RWPE2 (cell line): ENCODE results near the gene PCSK1.
A peak's percentile ranks its signal among the peaks of the same experiment; 100 is the strongest.

ENCODE experiments used
- ATAC-seq: fragments of 200-7000 bp; cut with Tn5 transposase; 3 replicates; pipeline ENCODE4 v1.9.1; 2021; ENCODE audit warnings: low read depth
- DNase-seq: peaks from one replicate; pipeline ENCODE4 v3.0.0-alpha.2; 2020; ENCODE audit warnings: low spot score
- H3K27ac ChIP-seq: fragments of 450-650 bp; 2 replicates; pipeline ENCODE4 v1.5.1; 2017; ENCODE audit warnings: mild to moderate bottlenecking; ENCODE audit not compliant: poor library complexity, severe bottlenecking
- H3K27me3 ChIP-seq: fragments of 250-450 bp; sonication (Bioruptor Pico); 2 replicates; pipeline ENCODE4 v1.5.1; 2021; ENCODE audit warnings: mild to moderate bottlenecking, moderate library complexity; ENCODE audit not compliant: insufficient read depth, poor library complexity, severe bottlenecking
- H3K36me3 ChIP-seq: fragments of 250-450 bp; sonication (Bioruptor Pico); 2 replicates; pipeline ENCODE4 v1.5.1; 2020; ENCODE audit warnings: low read depth, mild to moderate bottlenecking, moderate library complexity
- H3K4me1 ChIP-seq: fragments of 250-450 bp; sonication (Bioruptor Pico); 2 replicates; pipeline ENCODE4 v1.5.1; 2021; ENCODE audit warnings: mild to moderate bottlenecking, moderate library complexity; ENCODE audit not compliant: insufficient read depth, poor library complexity, severe bottlenecking
- H3K4me3 ChIP-seq: fragments of 250-450 bp; sonication (Bioruptor Pico); 2 replicates; pipeline ENCODE4 v1.5.1; 2021; ENCODE audit warnings: mild to moderate bottlenecking, moderate library complexity; ENCODE audit not compliant: severe bottlenecking
- H3K9me3 ChIP-seq: fragments of 250-450 bp; sonication (Bioruptor Pico); 2 replicates; pipeline ENCODE4 v1.5.1; 2021; ENCODE audit warnings: mild to moderate bottlenecking, moderate library complexity; ENCODE audit not compliant: severe bottlenecking
- TF ChIP-seq, protein P1 (sequence below): fragments of 450-650 bp; IDR thresholded peaks from one replicate; pipeline ENCODE4 v1.5.1; 2017; ENCODE audit warnings: mild to moderate bottlenecking, moderate library complexity; ENCODE audit not compliant: poor library complexity, severe bottlenecking

PCSK1 gene

DNA sequence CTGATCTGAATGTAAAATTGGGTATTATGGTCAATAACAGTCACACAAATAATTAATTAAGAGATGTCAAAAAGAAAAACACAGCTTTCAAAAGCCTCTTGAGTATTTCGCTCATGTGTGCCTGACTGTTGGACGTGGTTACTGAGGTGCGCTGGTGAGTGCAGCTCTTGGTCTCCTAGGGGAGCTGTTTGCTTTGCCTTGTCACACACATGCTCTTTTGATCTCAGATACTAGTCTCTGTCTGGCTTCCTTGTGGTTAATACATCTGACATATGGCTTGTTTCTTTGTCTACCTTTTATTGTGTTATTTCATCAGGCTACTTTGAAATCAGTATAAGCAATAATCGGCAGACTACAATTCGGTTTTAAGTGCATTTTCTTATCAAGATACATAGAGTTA lies 51.5 kb downstream of the PCSK1 start:
- TF ChIP-seq, protein P1, sequence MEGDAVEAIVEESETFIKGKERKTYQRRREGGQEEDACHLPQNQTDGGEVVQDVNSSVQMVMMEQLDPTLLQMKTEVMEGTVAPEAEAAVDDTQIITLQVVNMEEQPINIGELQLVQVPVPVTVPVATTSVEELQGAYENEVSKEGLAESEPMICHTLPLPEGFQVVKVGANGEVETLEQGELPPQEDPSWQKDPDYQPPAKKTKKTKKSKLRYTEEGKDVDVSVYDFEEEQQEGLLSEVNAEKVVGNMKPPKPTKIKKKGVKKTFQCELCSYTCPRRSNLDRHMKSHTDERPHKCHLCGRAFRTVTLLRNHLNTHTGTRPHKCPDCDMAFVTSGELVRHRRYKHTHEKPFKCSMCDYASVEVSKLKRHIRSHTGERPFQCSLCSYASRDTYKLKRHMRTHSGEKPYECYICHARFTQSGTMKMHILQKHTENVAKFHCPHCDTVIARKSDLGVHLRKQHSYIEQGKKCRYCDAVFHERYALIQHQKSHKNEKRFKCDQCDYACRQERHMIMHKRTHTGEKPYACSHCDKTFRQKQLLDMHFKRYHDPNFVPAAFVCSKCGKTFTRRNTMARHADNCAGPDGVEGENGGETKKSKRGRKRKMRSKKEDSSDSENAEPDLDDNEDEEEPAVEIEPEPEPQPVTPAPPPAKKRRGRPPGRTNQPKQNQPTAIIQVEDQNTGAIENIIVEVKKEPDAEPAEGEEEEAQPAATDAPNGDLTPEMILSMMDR = peak; percentile 31
- Histone ChIP-seq H3K4me1 (peaks cover 3% of the 10 kb centered on the region), H3K27me3 (no peaks in the 10 kb centered on the region), H3K27ac (no peak overlapping the region), H3K4me3 (no peak overlapping the region), H3K36me3 (no peaks in the 10 kb centered on the region), H3K9me3 (no peaks in the 10 kb centered on the region)
- DNase-seq (no peak), ATAC-seq (no peak)

DNA sequence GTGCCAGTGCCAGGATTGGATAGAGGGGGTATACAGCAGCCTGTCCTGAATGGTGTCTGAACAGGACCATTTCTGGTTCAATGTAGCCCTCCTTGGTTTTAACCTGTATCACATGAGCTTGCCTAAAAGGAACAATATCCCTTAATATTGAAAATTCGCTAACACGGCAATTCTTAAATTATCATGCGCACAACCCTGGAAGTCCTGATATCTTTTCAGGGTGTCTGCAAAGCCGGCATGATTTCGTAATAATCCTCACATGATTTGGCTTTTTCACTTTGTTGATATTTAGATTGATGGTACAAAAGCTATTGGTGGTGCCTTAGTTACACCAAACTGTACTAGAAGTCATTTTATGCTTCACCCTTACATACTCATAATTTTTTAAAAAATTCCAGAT lies 53.2 kb downstream of the PCSK1 start:
- DNase-seq = no peak
- Histone ChIP-seq H3K36me3 (no peaks in the 10 kb centered on the region), H3K4me1 (peaks cover 3% of the 10 kb centered on the region), H3K27me3 (no peaks in the 10 kb centered on the region), H3K9me3 (no peaks in the 10 kb centered on the region), H3K27ac (no peak overlapping the region), H3K4me3 (no peak overlapping the region)
- ATAC-seq = no peak
- TF ChIP-seq, protein P1 = no peak

DNA sequence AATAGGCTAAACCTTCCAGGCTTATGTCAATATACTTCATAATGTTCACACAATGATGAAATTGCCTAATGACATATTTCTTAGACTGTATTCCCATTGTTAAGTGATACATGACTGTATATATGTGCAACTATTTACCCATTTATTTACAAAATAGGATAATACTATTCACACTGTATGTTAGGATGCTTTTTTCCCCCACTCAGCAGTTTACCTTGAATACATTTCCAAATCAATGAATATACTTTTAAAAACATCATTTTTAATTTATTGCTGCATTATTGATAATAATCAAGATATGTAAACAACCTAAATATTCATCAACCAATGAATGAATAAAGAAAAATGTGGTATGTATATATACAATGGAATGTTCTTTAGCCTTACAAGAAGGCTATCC lies 55.5 kb downstream of the PCSK1 start:
- H3K4me1 ChIP-seq = no peaks in the 10 kb centered on the region
- no peaks in the 10 kb centered on the region for H3K36me3 ChIP-seq
- TF ChIP-seq, protein P1 = no peak
- H3K27ac ChIP-seq = no peak overlapping the region
- no peaks in the 10 kb centered on the region for H3K27me3 ChIP-seq
- DNase-seq (no peak), ATAC-seq (no peak)
- no peak overlapping the region for H3K4me3 ChIP-seq
- no peaks in the 10 kb centered on the region for H3K9me3 ChIP-seq

DNA sequence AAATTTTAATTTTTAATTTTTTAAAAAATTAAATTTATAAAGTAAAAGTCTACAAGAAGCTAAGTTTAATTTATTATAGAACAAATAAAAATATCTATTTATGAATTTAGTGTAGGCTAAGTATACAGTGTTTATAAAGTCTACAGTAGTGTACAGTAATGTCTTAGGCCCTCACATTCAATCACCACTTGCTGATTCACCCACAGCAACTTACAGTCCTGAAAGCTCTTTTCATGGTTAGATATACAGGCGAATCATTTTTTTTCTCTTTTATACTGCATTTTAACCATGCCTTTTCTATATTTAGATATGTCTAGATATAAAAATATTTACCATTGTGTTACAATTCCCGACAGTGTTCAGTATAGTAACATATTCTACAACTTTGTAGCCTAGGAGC lies 55.9 kb downstream of the PCSK1 start:
- TF ChIP-seq, protein P1 = no peak
- Histone ChIP-seq H3K27me3 (no peaks in the 10 kb centered on the region), H3K4me3 (no peak overlapping the region), H3K4me1 (no peaks in the 10 kb centered on the region), H3K27ac (no peak overlapping the region), H3K9me3 (no peaks in the 10 kb centered on the region), H3K36me3 (no peaks in the 10 kb centered on the region)
- DNase-seq (no peak), ATAC-seq (no peak; the same call in 2 of the 3 replicates)

DNA sequence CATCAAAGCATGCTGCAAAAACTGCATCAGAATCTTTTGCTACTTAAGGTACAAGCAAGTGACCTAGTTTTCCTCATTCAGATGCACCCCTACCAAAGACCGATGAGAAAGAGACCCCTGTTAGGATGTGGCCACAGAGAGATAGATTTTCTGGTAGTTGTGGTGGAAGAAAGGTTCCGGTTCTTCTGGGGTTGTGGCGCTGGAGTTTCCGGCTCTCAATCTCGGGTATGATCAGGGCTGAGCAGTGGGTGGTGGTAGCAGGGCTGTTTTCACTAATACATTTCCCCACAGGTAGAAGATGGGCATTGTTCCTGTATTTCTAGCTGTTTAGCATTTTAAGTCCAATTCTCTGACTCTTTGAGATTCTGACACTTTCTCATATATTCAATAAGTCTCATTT lies 58.4 kb downstream of the PCSK1 start:
- DNase-seq = no peak
- Histone ChIP-seq H3K27ac (no peak overlapping the region), H3K36me3 (no peaks in the 10 kb centered on the region), H3K4me1 (no peaks in the 10 kb centered on the region), H3K9me3 (no peaks in the 10 kb centered on the region), H3K27me3 (no peaks in the 10 kb centered on the region), H3K4me3 (no peak overlapping the region)
- ATAC-seq = no peak
- TF ChIP-seq, protein P1 = no peak
